Occipital lobe (tissue), 2 donors: ENCODE data around the gene GBF1. TPM values are rescaled to one million over a fixed set of nuclear protein-coding genes. Genes with fewer than 3 reads are reported as not detected.

Experiments used
- DNase-seq: peaks from one replicate; lab custom pipeline; 2025; lab: John Stamatoyannopoulos, UW
- total RNA-seq: library from RNA; depleted of rRNA; stranded (reverse); fragments of >200 nt; gene quantifications from one replicate; pipeline ENCODE4 v1.2.3, GENCODE V29; 2014

Gene GBF1
- total RNA-seq, 1 donor from 2014 or later: 16.5 TPM

GRCh38 chr10:102406815-102407214 lies 161.5 kb downstream of the GBF1 start:
- no peak for DNase-seq

GRCh38 chr10:102407425-102408130 lies 162.2 kb downstream of the GBF1 start:
- no peak for DNase-seq

GRCh38 chr10:102408131-102408727 lies 162.9 kb downstream of the GBF1 start:
- peak; percentile 43 for DNase-seq

GRCh38 chr10:102408728-102409603 lies 163.6 kb downstream of the GBF1 start:
- peak; percentile 69 for DNase-seq

GRCh38 chr10:102409604-102410428 lies 164.5 kb downstream of the GBF1 start:
- no peak for DNase-seq

GRCh38 chr10:102410429-102411073 lies 165.2 kb downstream of the GBF1 start:
- DNase-seq: peak; percentile 57

- DNase-seq: no peak
Observed at GRCh38 chr10:102411341-102412255, 166.3 kb downstream of the GBF1 start.

GRCh38 chr10:102412293-102412692 lies 167.0 kb downstream of the GBF1 start:
- DNase-seq: no peak

GRCh38 chr10:102413053-102413705 lies 167.8 kb downstream of the GBF1 start:
- peak; percentile 41 for DNase-seq

- DNase-seq: no peak
Observed at GRCh38 chr10:102413806-102414561, 168.7 kb downstream of the GBF1 start.

- no peak for DNase-seq
Observed at GRCh38 chr10:102414749-102415148, 169.4 kb downstream of the GBF1 start.

- DNase-seq: no peak
Observed at GRCh38 chr10:102416283-102416682, 171.0 kb downstream of the GBF1 start.

- no peak for DNase-seq
Observed at GRCh38 chr10:102416695-102417094, 171.4 kb downstream of the GBF1 start.

GRCh38 chr10:102418622-102419268 lies 173.4 kb downstream of the GBF1 start, which contains the start of gene PSD:
TSS of gene PSD (minus strand) at chr10:102418785. CDS start at chr10:102417038, 1,747 bp downstream.
- DNase-seq: peak; percentile 49

GRCh38 chr10:102419269-102420180 lies 174.2 kb downstream of the GBF1 start:
- peak; percentile 50 for DNase-seq

GRCh38 chr10:102420181-102420713 lies 174.9 kb downstream of the GBF1 start:
- no peak for DNase-seq
